NCI-H187 treated with DMSO at 0.1 percent for 48 hours (cell line): ENCODE measurements around the gene GIGYF2.

Experiments
- DNase-seq: peaks from one replicate; lab custom pipeline; 2025; lab: John Stamatoyannopoulos, UW

GIGYF2 gene

DNA sequence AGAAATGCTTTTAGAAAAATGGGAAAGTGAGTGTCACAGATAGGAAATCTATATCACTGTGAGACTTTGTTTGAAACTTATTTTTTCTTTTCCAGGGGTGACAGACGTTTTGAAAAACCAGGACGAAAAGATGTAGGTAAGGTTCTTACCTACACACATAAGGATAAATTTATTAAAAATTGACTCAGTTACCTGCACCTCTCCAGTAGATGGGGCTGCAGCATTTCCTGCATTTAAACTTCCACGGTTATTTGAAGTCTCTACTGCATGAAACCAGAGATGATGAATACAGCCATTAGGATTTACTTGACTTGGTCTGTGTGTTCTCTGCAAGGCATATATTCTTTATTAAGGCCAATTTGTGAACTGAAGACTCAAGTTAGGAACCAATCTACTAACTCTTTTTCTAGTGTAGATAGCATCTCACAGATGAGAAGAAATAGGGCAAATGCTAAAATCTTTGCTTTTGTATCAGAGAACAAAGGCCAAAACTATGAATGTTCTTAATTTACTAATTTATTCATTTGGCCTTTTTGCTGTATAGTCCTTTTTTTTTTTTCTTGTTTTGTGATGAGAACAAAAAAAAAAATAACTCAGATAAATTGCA is 64.3 kb downstream of the GIGYF2 start:
- no peak for DNase-seq

DNA sequence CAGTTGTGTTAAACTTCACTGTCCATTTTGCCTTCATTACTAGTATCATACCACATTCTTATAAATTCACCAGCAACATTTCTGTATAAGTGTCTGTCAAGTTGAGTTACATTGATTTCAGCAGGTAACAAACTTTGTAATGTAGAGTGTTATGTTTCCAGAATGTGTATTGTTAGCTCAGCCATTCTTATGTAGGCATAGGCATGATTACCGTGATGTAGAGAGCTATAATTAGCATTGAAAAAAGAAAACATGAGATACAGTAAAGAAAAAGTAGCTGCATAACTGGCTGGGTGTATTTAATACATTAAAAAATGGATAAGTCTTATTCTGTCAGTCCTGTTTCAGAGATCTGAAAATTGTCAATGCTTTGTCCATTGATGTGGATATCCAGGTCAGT is 70.7 kb downstream of the GIGYF2 start:
- DNase-seq, result no peak

DNA sequence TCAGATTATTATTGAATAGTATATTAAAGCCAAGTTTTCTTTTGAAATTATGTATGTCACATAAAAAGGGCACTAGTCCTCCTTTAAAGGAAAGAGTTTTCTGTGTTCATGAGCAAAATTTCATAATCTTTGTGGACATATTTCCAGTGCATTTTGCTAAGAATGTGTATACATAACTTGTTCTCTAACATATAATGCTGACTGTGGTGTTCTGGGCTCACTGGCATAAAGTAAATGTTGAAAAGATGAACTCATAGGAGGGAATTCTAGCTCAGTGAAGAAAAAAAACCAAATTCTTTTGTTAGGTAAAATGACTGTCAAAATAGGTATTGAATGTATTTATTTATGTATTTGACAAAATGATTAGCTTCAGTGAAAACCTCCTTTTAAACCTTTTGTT is 73.1 kb downstream of the GIGYF2 start:
- DNase-seq, result no peak

DNA sequence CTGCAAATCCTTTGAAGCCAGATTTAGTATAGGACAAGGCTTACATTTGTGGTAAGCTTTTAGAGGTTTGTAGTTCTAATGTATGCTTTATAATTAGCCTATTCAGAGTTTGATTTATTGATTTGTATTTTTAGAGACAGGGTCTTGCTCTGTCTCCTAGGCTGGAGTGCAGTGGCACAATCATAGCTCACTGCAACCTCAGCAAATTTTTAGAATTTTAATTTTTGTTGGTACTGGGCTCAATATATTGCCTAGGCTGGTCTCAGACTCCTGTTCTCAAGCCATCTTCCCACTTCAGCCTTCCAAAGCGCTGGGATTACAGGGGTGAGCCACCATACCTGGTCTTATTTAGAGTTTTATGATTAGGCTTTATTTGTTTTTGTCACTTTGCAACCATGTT is 74.7 kb downstream of the GIGYF2 start:
- DNase-seq, result no peak

DNA sequence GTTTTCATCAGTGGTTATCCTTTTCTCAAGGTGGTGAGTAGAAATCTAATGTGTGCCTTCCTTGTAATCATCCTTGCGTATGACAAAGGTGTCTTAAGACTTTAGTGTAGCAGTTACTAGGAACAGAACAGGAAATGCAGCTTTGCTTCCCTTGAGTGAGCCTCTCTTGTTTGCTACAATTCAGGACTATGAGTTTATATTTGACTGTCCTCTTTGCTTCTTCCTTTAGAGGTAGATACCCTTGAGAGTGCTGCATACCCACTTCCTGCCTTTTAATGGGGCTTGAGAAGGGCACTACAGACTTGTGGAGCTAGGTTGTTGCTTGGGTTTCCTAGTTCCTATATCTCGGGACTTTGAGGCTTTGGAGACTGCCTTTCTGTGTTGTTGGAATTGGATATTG is 75.4 kb downstream of the GIGYF2 start:
- no peak for DNase-seq

DNA sequence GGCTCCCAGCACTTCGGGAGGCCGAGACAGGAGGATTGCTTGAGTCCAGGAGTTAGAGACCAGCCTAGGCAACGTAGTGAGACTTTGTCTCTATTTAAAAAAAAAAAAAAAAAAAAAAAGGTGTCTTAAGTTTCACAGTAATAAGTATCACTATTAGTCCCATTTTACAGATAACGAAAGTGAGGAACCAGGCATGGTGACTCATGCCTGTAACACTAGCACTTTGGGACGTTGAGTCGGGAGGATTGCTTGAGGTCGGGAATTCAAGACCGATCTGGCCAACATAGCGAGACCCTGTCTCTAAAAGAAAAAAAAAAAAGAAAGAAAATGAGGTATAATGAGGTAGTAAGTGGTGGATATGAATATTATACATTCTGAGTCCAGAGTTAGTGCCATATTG is 76.7 kb downstream of the GIGYF2 start:
- DNase-seq, result no peak

DNA sequence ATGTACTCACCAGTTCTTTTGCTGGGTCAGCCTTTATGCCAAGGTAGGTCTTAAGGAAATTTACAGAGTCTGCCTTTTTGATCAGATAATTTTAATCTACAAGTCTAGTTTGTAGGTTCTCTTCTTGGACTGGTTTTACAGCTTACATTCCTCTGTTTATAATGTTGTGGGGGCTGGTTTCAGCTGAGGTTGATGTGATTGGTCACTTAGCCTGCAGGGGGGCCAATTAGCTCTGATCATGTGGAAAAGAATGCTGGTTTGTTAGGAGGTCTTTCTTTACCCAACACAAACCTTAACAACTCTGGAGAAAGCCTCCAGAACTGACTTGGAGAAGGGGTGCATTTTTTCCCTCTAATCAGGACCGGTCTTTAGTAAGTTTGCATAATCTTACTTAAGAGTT is 79.3 kb downstream of the GIGYF2 start, which contains the start of gene KCNJ13:
TSS of gene KCNJ13 (minus strand) at position 131 of the 400 bp plus-strand sequence. CDS start 5,203 bp downstream, outside the sequence.
- DNase-seq, result no peak

DNA sequence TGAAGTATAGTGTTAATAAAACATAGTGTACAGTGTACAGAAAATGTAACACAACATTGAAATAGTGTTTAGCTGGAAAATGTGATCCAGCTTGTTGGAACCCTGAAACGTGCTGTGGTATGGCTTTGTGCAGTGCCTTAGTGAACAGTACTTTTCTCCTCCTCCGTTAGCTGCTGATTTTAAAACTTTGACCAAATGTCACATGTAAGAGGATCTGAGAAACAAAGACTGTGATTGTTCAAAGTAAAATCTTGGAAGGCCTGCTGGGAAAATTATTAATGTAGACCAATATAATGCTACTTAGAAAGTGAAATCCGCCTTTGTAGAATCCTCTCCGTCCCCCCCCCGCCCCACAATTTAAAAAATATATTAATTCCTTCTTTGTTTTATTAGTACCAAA is 80.1 kb downstream of the GIGYF2 start:
- DNase-seq, result no peak

DNA sequence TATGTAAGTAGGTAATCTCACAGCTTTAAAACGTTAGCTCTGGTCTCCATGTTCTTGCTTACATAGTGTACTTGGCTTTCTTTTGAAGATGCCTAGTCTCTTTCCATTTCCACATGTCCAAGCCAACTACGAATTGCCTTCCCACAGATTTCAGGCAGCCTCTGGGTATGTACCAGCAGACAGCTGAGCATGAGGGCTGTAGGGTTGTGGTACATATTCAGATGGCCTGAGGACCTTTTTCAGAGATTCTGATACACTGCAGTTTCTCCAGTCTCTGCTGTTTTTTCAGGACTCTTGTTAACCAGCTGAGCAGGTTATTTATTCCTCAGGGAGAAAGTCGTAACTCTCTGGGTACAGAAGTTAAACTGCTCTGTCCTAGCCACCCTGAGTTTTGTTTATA is 82.3 kb downstream of the GIGYF2 start:
- DNase-seq, result no peak

DNA sequence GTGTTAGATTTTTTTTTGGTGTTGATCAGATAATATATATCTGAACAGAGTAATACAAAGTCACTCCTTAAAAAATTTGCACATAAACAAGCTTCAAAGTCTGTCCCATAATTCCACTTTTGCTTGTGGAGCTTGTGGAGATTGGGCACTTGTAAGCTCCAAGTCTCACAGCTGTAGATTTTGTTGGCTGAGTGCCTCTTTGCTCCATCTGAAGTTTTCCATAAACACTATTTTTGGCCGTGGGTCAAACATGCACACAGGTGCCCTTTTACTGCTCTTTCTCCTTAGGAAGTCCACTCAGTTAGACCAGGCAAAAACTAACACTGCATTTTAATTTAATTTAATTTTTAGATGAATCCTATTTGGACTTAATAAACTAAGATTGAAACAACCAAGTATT is 82.8 kb downstream of the GIGYF2 start:
- no peak for DNase-seq

DNA sequence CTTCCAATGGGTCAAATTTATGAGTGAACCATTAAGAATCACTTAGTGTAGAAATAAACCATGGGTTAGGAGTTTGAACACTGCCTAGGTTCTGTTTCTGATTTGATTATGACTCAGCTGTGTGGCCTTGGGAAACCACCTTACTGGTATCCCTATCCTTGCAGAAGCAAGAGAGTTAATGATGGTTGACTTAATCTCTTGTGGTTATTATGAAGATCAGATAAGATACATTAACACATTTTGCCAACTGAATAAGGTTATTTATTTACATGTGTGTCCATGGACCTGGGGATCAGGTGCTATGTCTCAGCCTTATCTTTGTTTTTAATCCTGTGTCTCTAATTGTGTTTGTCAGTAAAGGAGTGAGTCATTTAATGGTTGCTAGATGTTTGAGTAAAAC is 84.6 kb downstream of the GIGYF2 start:
- no peak for DNase-seq

DNA sequence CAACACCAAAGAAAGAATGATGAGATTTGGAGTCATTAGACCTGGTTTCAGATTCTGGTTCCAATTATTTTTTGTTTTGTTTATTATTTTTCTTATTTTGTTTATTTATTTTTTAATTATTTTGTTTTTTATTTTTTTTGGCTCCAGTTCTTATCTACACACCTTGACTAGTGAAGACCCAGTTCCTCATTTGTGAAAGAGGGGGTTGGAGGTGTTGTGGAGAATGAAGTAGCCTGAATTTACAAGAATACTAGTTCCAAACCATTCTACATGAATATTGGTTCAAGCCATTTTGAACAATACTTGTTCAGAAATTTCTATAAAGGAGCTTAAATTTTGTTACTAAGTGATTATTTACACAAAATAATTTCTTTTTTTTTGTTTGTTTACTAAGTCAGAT is 86.1 kb downstream of the GIGYF2 start:
- DNase-seq, result no peak

DNA sequence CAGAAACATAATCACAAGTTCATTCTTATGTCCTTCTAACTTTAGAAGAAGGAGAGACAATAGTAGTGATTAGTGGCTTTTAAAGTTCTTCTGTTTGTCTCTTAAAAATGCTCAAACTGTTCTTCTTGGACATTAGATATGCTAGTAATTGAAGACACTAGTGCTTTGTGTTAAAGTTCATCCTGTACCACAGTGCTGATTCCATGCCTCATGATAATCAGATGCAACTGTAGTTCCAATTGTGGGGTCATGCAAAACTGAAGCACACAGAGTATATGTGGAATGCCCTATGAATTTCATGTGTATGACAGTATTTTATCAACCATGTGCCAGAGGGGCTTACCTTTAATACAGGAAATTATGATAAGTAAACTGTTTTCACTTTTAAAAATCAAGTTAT is 90.7 kb downstream of the GIGYF2 start:
- DNase-seq, result no peak

DNA sequence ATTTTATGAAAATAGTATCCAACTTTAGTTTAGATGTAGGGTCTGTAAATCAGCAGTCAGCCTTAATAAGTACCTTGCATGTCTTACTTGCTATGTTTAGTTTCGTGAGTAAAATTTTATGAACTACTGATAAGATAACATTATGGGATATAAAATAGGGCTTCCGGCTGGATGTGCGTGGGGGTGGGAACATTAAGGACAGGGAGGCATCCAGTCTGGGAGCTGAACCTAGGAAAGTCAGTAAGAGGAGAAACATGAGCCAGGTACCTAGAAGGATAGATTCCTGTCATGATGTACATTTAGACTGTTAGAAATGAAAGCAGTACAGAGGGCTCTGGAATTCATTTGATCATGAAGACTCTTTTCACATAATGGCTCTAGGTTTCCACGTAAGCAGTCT is 92.0 kb downstream of the GIGYF2 start:
- no peak for DNase-seq

DNA sequence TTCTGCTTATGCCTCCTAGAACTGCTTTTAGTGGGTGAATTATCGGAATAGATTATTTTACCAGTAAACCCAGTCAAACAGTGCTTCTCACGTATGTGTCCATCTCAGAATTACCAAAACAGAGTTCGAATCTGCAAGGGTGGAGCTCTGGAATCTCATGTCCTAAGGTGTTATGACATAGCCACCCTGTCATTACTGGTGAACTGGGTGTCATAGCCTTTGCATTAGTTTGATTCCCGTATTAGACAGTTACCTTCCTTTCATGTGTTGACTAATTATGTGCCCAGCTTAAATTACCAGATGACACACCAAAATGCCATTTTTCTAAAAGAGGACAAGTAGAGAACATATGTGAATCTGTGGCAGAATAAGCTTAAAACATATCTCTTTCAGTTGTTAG is 94.4 kb downstream of the GIGYF2 start:
- no peak for DNase-seq

DNA sequence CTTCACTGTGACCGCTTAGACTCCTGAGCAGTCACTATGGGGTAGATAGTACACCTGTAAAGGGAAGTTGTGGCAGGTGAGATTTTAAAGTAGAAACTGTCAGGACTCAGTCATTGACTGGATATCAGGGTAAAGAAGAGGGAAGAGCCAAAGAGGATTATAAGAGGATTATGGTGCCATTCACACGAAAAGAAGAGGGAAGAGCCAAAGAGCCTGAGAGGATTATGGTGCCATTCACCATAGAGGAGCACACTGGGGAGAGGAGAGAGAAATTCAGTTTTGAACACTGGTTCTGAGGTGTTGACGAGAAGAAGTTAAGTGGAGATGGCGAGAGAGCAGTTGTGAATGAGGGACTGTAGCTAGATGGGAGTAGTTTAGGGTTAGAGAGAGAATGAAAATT is 96.1 kb downstream of the GIGYF2 start:
- DNase-seq, result no peak

DNA sequence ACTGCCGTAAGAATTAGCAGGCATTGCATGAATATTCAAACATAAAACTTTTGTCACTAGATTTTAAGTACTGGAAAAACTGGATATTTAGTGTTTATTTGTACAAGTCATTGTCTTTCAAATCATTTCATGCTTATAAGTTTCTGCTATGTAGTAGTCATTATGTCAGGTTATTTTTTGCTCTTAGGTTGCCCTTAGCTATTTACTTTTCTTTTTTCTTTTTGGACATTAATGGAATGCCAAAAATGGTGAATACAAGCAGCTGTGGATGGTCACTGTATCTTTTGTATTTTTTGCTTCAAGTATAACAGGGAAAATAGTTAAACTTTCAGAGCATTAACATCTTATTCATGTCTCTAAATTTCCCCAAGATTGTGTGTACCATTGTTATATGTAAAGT is 97.8 kb downstream of the GIGYF2 start:
- no peak for DNase-seq

DNA sequence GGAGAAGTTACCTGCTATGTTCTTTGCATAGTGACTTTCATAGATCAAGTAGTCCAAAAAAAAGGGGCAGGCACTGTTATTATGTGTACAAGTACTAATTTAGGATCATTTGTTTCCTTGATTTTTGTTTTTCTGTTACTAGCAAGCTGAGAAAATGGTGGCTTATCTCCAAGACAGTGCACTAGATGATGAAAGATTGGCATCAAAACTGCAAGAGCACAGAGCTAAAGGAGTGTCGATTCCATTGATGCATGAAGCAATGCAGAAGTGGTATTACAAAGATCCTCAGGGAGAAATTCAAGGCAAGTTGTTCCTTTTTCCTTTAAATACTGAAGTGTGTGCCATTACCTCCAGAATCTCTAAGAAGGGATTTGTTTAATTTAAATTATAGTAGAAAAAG is 98.8 kb downstream of the GIGYF2 start:
- no peak for DNase-seq

DNA sequence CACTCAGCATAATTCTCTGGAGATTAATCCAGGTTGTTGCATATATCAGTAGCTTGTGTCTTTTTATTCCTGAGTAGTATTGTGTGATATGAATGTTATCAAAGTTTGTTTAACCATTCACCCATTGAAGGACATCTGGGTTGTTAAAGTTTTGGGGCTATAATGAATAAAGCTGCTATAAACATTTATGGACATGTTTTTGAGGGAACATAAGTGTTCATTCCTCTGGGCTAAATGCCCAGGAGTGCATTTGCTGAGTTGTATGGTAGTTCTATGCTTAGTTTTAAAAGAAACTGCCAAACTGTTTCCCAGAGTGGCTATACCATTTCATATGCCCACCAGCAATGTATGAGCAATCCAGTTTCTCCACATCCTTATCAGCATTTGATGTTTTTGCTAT is 101.1 kb downstream of the GIGYF2 start:
- DNase-seq, result no peak

DNA sequence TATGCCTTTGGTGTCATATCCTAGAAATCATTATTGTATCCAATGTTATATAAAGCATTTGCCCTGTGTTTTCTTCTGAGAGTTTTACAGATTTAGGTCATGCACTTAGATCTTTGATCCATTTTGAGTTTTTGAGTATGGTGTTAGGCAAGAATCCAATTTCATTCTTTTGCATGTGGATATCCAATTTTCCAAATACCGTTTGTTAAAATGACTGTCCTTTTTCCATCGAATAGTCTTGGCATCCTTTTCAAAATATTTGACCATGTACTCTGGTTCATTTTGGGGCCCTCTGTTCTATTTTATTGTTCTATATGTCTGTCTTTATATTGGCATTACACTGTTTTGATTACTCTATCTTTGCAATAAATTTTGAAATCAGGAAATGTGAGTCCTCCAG is 103.0 kb downstream of the GIGYF2 start:
- no peak for DNase-seq

DNA sequence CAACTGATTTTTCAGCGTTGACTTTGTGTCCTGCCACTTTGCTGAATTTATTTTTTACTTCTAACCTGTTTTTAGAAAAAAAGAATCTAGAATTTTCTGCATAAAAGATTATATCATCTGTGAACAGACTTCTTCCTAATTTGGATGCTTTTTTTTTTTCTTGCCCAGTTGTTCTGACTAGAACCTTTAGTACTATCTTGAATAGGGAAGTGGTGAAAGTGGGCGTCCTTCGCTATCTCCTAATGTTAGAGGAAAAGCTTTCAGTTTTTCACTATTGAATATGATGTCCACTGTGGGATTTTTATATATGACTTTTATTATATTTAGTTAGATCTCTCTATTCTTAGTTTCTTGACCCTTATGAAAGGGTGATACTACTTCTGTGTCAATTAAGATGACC is 105.0 kb downstream of the GIGYF2 start:
- DNase-seq, result no peak

DNA sequence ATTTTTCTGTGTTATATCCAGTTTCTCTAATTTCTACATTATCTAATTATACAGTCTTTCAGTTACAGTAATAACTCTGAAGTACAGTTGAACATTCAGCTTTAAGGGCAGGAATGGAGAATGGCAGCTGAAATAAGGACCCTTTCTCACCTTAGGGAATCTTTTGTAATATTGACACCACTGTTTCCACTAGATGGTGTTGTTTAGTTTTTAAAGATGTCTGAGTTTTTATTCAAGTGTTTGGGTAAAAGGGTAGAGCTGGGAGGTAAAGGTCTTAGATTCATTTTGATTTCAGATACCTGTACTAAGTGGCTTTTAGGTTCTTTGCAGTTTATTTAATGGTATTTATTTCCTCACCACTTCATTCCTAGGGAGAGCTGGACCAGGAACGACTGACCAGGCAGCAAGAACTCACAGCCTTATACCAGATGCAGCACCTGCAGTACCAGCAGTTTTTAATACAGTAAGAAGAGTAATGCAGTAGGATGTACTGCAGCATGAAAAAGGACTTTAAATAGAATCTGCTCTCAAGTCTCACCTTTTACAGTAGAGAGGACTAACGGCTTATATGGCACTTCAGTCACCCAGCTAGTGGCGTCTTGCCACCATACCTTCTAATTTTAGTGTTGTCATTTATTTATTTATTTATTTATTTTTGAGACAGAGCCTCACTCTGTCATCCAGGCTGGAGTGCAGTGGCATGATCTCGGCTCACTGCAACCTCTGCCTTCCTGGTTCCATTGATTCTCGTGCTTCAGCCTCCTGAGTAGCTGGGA is 112.4 kb downstream of the GIGYF2 start:
- DNase-seq, result no peak

DNA sequence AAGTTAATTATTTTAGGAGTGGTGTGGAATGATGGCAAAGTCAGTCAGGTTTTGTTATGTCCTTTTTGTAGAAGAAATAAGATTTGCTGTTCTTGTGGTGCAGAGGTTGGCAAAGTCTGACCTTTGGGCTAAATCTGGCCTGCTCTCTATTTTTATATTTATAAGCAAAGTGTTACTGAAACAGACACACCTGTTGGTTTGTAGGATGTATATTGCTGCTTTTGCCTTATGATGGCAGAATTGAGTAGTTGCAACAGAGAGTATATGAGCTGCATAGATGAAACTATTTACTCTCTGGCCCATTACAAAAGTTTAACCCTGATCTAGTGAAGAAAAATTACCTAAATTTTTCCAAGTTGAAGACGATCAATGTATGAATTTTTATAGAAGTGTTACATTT is 113.3 kb downstream of the GIGYF2 start:
- no peak for DNase-seq

DNA sequence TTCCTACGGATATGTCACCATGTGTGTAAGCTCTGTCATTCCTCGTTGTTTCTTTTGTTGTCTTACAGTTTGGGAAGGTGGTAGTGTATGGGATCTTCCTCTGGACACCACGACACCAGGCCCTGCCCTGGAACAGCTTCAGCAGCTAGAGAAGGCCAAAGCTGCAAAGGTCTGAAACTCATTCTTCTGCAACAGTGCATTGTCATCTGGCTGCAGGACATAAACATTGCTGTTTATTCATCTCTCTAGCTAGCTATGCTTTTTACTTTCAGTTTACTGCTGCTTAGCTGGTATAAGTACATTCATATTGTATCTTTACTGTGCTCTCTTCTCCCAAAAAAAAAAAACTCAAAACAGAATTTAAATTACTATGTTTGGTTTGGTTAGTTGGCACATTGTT is 118.4 kb downstream of the GIGYF2 start:
- DNase-seq, result no peak
